ENCODE results near the gene CALD1. TPM values are rescaled to one million over a fixed set of nuclear protein-coding genes. Genes with fewer than 3 reads are reported as not detected.

The CALD1 gene
- total RNA-seq, 6 experiments from 2014 or later, result 1,066 to 1,726 (median 1,102) TPM

DNA sequence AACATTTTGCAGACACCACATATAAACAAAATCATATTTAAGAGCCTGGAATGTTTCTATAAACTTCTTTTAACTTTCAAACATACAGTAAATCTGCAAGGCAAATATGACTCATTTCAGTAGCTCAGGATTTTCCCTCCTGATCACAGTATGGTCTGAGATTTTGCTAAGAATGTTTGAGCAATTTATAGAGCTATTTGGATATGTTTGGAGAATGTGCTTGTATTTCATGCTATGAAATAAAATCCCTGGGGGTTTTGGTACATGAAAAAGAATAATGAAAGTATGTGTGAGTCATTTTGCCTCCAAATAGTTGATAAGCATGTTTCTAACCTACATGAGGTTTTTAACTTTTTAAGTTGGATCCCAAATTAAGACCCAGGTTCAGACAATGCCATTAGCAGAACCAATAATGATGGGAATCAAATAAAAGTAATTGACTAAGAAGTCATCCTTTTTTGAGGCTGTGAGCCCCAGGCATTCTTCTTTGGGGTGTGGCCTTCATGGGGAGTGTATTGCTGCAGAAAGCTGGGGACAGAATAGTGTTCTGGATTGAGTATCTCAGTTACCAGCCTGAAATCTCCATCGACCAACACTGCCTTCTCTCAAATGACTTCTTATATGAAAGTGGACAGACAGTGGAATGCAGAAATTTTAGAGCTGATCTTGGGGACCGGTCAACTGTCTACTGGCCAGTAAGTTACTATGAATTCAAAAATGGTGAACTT, 140.8 kb downstream of the CALD1 start:
- Mint-ChIP-seq H3K36me3 (ENCODE audit: low read depth) (peaks cover 59% of the 10 kb centered on the region), H3K4me3 (peak overlapping the region; percentile 59), H3K27me3 (ENCODE audit: insufficient read depth) (peaks cover 57% of the 10 kb centered on the region), H3K4me1 (ENCODE audit: low read depth) (peaks cover 100% of the 10 kb centered on the region), H3K27ac (peak overlapping the region; percentile 83), H3K9me3 (peaks cover 14% of the 10 kb centered on the region; the same call in 1 of the 2 replicates)
- TF ChIP-seq, protein P1, sequence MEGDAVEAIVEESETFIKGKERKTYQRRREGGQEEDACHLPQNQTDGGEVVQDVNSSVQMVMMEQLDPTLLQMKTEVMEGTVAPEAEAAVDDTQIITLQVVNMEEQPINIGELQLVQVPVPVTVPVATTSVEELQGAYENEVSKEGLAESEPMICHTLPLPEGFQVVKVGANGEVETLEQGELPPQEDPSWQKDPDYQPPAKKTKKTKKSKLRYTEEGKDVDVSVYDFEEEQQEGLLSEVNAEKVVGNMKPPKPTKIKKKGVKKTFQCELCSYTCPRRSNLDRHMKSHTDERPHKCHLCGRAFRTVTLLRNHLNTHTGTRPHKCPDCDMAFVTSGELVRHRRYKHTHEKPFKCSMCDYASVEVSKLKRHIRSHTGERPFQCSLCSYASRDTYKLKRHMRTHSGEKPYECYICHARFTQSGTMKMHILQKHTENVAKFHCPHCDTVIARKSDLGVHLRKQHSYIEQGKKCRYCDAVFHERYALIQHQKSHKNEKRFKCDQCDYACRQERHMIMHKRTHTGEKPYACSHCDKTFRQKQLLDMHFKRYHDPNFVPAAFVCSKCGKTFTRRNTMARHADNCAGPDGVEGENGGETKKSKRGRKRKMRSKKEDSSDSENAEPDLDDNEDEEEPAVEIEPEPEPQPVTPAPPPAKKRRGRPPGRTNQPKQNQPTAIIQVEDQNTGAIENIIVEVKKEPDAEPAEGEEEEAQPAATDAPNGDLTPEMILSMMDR (IDR thresholded peaks at IDR 0.05), result no peak
- DNase-seq, result peak; percentile 82

DNA sequence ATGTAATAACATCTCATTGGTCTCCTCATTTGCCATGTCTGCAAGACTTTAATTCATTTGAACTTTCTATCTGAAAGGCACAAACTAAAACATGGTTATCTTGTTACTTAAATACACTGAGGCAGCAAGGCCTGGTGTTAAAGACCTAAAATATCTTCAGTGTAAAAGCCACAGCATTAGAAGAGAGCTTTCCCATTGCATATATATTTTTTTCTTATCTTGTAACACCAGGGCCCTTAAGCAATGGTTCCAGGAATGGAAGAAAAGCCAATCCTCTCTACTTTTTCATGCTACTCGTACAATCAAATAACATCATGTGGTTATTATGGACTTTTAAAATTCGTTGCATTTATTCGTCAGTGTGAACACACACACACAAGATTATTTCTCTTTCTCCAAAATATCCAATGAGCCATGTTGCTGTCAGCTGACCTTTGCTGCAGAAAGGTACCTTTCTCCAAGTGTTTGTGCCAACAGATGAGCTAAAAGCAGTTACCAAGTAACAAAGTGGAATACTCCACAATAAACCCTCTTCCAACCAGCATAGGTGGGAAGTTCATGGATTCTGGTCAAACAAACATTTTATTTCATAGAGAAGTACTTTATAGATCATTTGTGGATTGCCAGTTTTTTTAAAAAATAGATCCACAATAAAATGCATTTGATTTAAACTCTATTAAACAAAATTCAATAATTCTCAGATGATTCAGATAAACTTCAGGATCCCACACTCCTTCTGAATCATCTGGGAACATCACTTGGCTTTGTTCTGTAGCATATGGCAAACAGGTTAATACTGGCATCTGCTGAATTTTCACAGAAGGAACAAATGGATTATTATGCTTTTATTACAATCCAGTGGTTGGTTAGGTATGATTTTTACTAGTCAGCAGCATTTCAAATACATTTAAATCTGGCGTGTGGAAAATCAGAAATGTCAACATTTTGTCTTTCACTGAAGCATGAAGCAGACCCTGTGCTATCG, 143.6 kb downstream of the CALD1 start:
- peaks cover 100% of the 10 kb centered on the region for H3K4me1 Mint-ChIP-seq (ENCODE audit: low read depth)
- H3K36me3 Mint-ChIP-seq (ENCODE audit: low read depth), result peaks cover 53% of the 10 kb centered on the region
- peak overlapping the region; percentile 34; the same call in 1 of the 2 replicates for H3K4me3 Mint-ChIP-seq
- no peak for DNase-seq
- peaks cover 56% of the 10 kb centered on the region for H3K27me3 Mint-ChIP-seq (ENCODE audit: insufficient read depth)
- peaks cover 13% of the 10 kb centered on the region; the same call in 1 of the 2 replicates for H3K9me3 Mint-ChIP-seq
- TF ChIP-seq, protein P1 (IDR thresholded peaks at IDR 0.05), result no peak
- H3K27ac Mint-ChIP-seq, result peak overlapping the region; percentile 10

DNA sequence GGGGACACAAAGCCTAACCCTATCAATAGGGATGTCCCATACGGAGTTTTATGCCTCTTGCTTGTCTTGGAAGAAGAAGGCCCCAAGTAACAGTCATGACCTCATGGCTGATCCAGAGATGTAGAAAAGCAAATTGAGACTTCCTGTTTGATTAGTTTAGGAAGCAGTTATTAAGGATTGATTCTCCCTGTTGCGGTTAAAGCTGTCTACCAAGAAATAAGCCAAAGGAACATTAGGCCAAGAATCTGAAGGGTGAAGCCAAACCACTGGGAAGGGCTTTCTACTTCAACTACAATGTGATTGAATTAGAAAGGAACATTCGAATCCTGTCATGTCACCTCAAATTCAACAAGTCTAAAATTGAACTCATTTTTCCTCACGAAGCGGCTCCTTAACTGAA, 146.3 kb downstream of the CALD1 start:
- TF ChIP-seq, protein P1 (IDR thresholded peaks at IDR 0.05), result no peak
- H3K27me3 Mint-ChIP-seq (ENCODE audit: insufficient read depth), result peaks cover 61% of the 10 kb centered on the region
- H3K4me1 Mint-ChIP-seq (ENCODE audit: low read depth), result peaks cover 99% of the 10 kb centered on the region
- peak overlapping the region; percentile 50; the same call in 1 of the 2 replicates for H3K4me3 Mint-ChIP-seq
- peaks cover 72% of the 10 kb centered on the region for H3K36me3 Mint-ChIP-seq (ENCODE audit: low read depth)
- DNase-seq, result no peak
- H3K9me3 Mint-ChIP-seq, result peaks cover 24% of the 10 kb centered on the region; the same call in 1 of the 2 replicates
- H3K27ac Mint-ChIP-seq, result peak overlapping the region; percentile 77

DNA sequence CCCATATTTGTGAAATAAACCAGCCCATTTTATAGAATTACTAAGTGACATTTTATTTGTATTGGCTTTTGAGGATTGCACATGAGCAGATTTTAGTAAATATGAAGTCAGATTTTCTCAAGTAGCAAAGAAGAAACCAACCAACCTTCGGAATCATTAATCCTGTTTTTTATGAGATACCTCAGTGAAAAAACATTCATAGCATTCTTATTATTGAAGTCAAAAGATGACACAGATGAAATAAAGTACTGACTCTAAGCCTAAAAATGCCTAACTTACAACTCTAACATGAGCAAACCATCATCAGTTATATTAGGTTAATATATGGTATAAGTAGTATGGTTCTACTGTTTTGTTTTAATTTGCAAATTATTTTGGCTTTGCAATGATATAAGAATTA, 147.0 kb downstream of the CALD1 start:
- peaks cover 99% of the 10 kb centered on the region for H3K4me1 Mint-ChIP-seq (ENCODE audit: low read depth)
- DNase-seq, result no peak
- peaks cover 78% of the 10 kb centered on the region for H3K36me3 Mint-ChIP-seq (ENCODE audit: low read depth)
- peak overlapping the region; percentile 77 for H3K27ac Mint-ChIP-seq
- H3K4me3 Mint-ChIP-seq, result peak overlapping the region; percentile 7; the same call in 1 of the 2 replicates
- peaks cover 24% of the 10 kb centered on the region; the same call in 1 of the 2 replicates for H3K9me3 Mint-ChIP-seq
- H3K27me3 Mint-ChIP-seq (ENCODE audit: insufficient read depth), result peaks cover 63% of the 10 kb centered on the region
- TF ChIP-seq, protein P1 (IDR thresholded peaks at IDR 0.05), result no peak

DNA sequence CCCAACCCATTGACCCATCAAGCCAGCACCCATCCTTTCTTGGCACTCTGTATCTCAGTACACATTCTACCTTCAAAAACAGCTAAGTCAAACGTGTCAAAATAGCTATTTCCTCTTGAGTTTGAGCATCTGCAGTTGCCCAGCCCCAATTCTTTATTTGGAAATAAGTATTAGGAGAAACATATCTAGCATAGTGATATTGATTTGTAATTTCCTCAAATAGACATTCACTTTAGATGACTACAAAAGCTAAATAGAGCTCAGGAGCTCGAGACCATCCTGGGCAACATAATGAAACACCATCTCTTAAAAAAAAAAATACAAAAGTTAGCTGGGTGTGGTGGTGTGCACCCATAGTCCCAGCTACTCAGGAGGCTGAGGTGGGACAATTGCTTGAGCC, 147.6 kb downstream of the CALD1 start:
- TF ChIP-seq, protein P1 (IDR thresholded peaks at IDR 0.05), result no peak
- H3K9me3 Mint-ChIP-seq, result peaks cover 26% of the 10 kb centered on the region; the same call in 1 of the 2 replicates
- peaks cover 66% of the 10 kb centered on the region for H3K27me3 Mint-ChIP-seq (ENCODE audit: insufficient read depth)
- peak overlapping the region; percentile 37; the same call in 1 of the 2 replicates for H3K4me3 Mint-ChIP-seq
- H3K36me3 Mint-ChIP-seq (ENCODE audit: low read depth), result peaks cover 83% of the 10 kb centered on the region
- H3K27ac Mint-ChIP-seq, result peak overlapping the region; percentile 75
- peaks cover 99% of the 10 kb centered on the region for H3K4me1 Mint-ChIP-seq (ENCODE audit: low read depth)
- DNase-seq, result no peak
